H1 (cell line): ENCODE data around the gene TMPRSS3. TPM values are rescaled to one million over a fixed set of nuclear protein-coding genes. Genes with fewer than 3 reads are reported as not detected.

Source experiments
- CTBP2 ChIP-seq: IDR thresholded peaks from 2 replicates; pipeline ENCODE4 v1.7.0; 2011; ENCODE audit warnings: borderline replicate concordance, mild to moderate bottlenecking, moderate library complexity, mixed read lengths, low read length; ENCODE audit not compliant: insufficient read depth, insufficient read length
- EZH2 ChIP-seq: fragments of 200-600 bp; sonication (generic); IDR thresholded peaks from 2 replicates; pipeline ENCODE4 v1.7.1; 2012; ENCODE audit warnings: low read depth, mild to moderate bottlenecking, moderate library complexity, low read length, inconsistent platforms; ENCODE audit not compliant: severe bottlenecking
- HDAC2 ChIP-seq, 2 experiments: fragments of 300-600 bp in 1 of 2; sonication (generic) in 1 of 2; IDR thresholded peaks; 2 replicates each; pipeline ENCODE4 v1.6.1; 2011 to 2012; ENCODE audit warnings: low read depth in 2 of 2, low read length in 2 of 2, mild to moderate bottlenecking in 2 of 2, moderate library complexity in 2 of 2, borderline replicate concordance in 1 of 2, inconsistent platforms in 1 of 2
- KDM5A ChIP-seq: fragments of 200-600 bp; IDR thresholded peaks from 2 replicates; pipeline ENCODE4 v1.7.1; 2012; ENCODE audit warnings: mild to moderate bottlenecking, low read length, inconsistent platforms, mixed read lengths
- polyA plus RNA-seq, 7 experiments: library from polyadenylated mRNA; depleted of rRNA in 3 of 7; stranded (reverse) in 5 of 7; unstranded in 2 of 7; fragments of >200 nt in 5 of 7; fragments of 200-250 nt in 2 of 7; gene quantifications; 1 replicate in 5 of 7; 2 replicates in 1 of 7; 4 replicates in 1 of 7; pipeline versions ENCODE4 v1.2.1 to v1.2.3, GENCODE V29; 2011 to 2013; ENCODE audit warnings: missing spikeins in 2 of 7, mixed read lengths in 2 of 7
- total RNA-seq: library from RNA; stranded (reverse); fragmentation: NEBNext Ultra II Directional; extraction: Animal tissue kit (Norgen Biotek cat#: 25700); gene quantifications from 2 replicates; pipeline ENCODE4 v1.2.1, GENCODE V29; 2021
- TF ChIP-seq, protein P1 (sequence below): fragments of 300-600 bp; sonication (generic); IDR thresholded peaks from 2 replicates; pipeline ENCODE4 v1.7.1; 2012; ENCODE audit warnings: low read length, moderate library complexity, mild to moderate bottlenecking, inconsistent platforms; ENCODE audit not compliant: insufficient replicate concordance

The TMPRSS3 gene
- total and polyA plus RNA-seq, 2 of the 8 experiments (the other 6 are each of a cell fraction or from before 2014, with no cell fraction given): 0.38 TPM; not detected in 1

DNA sequence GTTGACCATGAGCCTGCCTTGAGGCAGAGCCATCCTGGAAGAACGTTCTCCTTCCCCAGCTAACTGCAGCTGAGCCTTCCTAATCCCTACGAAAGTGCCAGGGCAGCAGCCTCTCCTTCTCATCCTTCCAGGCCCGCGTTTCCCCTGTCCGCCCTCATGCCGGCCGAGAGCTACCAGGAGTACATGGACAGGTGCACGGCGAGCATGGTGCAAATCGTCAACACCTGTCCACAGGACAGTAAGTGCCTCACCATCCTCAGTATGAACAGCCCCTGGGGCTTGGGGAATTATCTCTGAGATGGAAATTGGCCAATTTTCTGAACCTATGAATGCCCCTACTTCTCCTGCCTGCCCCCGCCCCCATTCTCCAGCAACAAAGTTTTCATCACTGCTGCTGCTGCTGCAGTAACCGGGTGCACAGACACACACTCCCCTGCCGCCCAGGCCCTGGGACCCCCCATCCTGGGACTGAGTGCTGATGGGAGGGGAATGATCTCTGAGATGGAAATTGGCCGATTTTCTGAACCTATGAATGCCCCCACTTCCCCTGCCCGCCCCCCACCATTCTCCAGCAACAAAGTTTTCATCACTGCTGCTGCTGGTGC lies 47.4 kb upstream of the TMPRSS3 start (continued):
- TF ChIP-seq, protein P1, sequence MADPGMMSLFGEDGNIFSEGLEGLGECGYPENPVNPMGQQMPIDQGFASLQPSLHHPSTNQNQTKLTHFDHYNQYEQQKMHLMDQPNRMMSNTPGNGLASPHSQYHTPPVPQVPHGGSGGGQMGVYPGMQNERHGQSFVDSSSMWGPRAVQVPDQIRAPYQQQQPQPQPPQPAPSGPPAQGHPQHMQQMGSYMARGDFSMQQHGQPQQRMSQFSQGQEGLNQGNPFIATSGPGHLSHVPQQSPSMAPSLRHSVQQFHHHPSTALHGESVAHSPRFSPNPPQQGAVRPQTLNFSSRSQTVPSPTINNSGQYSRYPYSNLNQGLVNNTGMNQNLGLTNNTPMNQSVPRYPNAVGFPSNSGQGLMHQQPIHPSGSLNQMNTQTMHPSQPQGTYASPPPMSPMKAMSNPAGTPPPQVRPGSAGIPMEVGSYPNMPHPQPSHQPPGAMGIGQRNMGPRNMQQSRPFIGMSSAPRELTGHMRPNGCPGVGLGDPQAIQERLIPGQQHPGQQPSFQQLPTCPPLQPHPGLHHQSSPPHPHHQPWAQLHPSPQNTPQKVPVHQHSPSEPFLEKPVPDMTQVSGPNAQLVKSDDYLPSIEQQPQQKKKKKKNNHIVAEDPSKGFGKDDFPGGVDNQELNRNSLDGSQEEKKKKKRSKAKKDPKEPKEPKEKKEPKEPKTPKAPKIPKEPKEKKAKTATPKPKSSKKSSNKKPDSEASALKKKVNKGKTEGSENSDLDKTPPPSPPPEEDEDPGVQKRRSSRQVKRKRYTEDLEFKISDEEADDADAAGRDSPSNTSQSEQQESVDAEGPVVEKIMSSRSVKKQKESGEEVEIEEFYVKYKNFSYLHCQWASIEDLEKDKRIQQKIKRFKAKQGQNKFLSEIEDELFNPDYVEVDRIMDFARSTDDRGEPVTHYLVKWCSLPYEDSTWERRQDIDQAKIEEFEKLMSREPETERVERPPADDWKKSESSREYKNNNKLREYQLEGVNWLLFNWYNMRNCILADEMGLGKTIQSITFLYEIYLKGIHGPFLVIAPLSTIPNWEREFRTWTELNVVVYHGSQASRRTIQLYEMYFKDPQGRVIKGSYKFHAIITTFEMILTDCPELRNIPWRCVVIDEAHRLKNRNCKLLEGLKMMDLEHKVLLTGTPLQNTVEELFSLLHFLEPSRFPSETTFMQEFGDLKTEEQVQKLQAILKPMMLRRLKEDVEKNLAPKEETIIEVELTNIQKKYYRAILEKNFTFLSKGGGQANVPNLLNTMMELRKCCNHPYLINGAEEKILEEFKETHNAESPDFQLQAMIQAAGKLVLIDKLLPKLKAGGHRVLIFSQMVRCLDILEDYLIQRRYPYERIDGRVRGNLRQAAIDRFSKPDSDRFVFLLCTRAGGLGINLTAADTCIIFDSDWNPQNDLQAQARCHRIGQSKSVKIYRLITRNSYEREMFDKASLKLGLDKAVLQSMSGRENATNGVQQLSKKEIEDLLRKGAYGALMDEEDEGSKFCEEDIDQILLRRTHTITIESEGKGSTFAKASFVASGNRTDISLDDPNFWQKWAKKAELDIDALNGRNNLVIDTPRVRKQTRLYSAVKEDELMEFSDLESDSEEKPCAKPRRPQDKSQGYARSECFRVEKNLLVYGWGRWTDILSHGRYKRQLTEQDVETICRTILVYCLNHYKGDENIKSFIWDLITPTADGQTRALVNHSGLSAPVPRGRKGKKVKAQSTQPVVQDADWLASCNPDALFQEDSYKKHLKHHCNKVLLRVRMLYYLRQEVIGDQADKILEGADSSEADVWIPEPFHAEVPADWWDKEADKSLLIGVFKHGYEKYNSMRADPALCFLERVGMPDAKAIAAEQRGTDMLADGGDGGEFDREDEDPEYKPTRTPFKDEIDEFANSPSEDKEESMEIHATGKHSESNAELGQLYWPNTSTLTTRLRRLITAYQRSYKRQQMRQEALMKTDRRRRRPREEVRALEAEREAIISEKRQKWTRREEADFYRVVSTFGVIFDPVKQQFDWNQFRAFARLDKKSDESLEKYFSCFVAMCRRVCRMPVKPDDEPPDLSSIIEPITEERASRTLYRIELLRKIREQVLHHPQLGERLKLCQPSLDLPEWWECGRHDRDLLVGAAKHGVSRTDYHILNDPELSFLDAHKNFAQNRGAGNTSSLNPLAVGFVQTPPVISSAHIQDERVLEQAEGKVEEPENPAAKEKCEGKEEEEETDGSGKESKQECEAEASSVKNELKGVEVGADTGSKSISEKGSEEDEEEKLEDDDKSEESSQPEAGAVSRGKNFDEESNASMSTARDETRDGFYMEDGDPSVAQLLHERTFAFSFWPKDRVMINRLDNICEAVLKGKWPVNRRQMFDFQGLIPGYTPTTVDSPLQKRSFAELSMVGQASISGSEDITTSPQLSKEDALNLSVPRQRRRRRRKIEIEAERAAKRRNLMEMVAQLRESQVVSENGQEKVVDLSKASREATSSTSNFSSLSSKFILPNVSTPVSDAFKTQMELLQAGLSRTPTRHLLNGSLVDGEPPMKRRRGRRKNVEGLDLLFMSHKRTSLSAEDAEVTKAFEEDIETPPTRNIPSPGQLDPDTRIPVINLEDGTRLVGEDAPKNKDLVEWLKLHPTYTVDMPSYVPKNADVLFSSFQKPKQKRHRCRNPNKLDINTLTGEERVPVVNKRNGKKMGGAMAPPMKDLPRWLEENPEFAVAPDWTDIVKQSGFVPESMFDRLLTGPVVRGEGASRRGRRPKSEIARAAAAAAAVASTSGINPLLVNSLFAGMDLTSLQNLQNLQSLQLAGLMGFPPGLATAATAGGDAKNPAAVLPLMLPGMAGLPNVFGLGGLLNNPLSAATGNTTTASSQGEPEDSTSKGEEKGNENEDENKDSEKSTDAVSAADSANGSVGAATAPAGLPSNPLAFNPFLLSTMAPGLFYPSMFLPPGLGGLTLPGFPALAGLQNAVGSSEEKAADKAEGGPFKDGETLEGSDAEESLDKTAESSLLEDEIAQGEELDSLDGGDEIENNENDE: no peak
- TF ChIP-seq EZH2 (no peak), KDM5A (no peak), CTBP2 (no peak), HDAC2 (IDR thresholded peaks at IDR 0.05; ENCODE audit: borderline replicate concordance in 1 of 2, low read depth in 2 of 2, low read length in 2 of 2) (no peak)
